HG03457 (cell line): Measurements from ENCODE around the gene CERS6.
A peak's percentile ranks its signal among the peaks of the same experiment; 100 is the strongest.

ENCODE experiments used
- ATAC-seq: cut with Tn5 transposase; IDR thresholded peaks from one replicate; pipeline ENCODE4 v1.9.1; 2021; ENCODE audit warnings: moderate number of reproducible peaks; ENCODE audit not compliant: unreplicated experiment

The CERS6 gene

DNA sequence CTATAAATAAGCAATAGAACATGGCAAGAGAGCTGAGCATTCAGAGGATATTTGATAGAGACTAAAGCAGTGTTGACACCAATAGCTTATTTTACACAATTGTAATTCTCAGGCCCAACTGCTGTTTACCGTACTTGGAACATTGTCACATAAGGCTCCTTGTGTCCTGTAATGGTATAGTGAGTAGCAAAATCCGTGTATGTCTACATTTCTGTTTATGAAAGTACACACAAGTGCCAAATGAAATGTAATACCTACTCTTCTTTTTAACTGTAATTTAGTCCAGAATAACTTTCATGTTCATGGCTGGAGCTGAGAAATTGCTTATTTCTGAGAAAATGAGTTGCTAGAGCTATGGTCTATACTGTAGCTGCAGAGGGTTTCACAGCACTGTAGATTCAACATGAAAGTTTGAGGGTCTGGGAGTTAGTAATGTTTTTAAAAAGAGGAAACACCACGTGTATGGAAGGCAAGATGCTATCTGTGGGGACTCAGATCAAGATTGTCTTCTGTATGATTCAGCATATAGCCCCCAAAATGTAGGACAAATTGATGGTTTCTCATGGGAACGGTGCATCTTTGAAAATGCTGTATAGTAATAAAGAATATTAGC is 236.2 kb downstream of the CERS6 start:
- no peak for ATAC-seq

DNA sequence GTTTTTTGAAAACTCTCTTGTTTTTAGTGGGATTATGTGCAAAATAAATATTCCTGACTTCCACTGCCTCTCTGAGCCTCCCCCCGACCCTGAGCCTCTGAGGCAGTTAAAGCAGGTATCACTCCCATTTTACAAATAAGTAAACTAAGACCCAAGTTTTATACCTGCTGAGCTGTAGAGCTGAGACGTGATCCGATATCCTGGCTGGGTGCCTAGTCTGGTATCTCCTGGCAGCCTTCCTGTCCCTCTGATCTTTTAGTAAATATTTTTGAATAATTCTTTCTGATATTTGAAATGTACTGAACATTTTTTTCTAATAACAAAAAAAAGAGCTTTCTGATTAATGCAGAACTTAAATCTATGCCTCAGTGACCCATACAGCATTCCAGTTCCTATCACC is 238.1 kb downstream of the CERS6 start:
- no peak for ATAC-seq

GRCh38 chr2:168694866-168695265 is 238.8 kb downstream of the CERS6 start:
- ATAC-seq: no peak

GRCh38 chr2:168697668-168698121 is 241.6 kb downstream of the CERS6 start:
- no peak for ATAC-seq

- no peak for ATAC-seq
These were observed 242.9 kb downstream of the CERS6 start for GRCh38 chr2:168698969-168699368.

- no peak for ATAC-seq
These were observed 243.9 kb downstream of the CERS6 start for GRCh38 chr2:168699844-168700417.

DNA sequence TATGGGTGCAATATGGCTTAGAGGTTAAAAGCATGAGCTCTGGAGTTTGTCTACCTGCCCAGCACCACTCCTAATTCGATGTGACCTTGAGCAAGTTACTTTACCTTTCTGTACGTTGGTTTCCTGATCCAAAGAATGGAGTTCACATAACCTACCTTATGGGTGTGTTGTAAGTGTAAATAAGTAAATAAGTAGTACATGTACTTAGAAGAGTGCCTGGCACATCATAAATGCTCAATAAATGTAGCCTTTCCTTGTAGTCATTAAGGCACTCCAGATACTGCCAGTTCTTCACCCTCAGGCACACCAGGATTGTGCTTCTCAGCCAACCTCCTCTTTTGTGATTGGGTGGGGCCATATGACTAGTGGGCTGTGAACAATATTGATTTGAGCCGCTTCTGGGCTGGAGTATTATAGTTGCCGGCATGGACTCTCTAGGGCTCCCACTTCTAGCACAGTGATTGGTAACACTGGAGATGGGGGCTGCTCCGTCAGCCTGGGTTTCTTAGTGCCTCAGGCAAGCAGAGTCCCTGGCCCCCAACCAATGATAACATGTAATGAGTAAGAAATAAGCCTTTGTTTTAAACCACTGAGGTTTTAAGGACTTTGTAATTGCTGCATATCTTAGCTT is 244.7 kb downstream of the CERS6 start:
- ATAC-seq: no peak

DNA sequence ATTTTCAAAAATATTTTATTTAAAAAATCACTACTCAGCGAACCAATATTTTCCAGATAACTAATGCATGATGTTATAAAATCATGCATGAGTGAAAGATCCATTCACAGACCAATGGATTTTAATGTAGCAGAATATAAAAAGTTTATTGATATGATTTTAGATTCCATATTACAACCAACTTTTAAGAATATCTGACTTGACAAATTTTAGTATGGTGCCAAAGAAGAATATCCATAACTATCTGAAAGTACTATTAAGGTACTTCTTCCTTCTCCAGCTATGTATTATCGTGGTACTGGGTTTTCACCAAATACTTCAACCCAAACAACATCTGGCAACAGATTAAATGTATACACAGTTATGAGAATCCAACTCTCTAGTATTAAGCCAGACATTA is 246.5 kb downstream of the CERS6 start:
- no peak for ATAC-seq

GRCh38 chr2:168703926-168704325 is 247.9 kb downstream of the CERS6 start:
- no peak for ATAC-seq

- ATAC-seq: no peak
These were observed 249.7 kb downstream of the CERS6 start for GRCh38 chr2:168705534-168706470.

DNA sequence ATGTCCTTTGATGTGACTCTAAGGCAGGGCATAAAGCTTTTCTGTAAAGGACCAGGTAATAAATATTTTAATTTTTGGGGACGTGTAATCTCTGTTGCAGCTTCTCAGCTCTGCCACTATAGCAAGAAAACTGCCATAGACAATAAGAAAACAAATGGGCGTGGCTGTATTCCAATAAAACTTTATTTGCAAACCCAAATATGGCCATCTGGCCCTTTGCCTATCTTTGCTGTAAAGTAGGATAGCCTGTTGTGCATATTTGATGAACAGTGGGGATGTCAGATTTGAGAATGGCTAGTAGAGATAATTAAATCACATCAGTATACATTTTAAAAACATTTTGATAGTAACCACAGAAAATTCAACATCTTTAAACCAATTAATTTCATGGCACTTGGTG is 250.7 kb downstream of the CERS6 start:
- ATAC-seq: no peak

DNA sequence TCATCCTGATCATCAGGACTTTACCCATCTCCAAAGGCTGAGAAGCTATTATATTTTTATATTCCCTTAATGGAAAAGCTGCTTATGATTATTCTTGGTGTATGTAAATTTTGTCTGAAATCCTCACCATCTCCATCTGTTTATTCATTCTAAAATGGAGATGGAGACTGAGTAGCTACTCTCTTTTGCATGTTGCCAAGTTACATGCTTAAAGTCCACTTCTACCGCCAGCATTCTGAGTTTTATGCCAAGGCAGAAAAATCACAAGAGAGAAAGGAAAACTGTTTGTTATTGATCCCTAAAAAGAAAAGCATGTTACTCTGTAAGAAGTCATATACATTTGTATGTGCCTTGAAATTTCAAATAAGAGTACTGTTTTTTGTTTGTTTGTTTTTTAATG is 252.0 kb downstream of the CERS6 start:
- no peak for ATAC-seq

DNA sequence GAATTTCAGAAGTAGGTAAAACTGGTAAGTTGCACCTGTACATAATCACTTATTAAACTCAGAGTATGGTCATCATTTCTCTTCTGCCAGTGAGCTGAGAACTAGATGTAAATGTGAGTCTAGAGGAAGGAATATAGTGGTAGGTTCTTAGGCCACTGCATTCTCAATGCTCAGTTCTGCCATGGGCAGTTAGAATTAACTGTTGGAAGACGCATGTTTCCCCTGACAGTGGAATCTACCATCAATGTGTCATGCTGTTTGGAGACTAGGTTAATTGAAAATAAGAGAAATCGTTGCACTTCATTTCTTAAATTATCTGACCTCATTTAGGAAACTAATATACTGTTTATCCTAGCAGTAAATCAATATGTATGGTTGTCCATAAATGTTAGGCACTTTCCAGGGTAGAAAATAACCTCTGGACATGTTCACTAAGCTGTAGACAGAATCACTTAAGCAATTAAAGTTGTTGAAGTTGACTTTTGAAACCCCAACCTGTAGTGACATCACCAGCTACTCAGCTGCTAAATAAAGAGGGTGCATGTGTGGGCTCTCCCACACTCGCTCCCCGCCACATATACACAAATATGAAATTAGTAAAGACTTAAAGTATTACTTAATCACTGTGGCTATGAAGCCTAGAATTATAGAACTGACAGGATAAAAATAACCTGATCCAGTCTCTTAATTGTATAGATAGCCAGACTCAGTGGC is 254.8 kb downstream of the CERS6 start:
- ATAC-seq: no peak

GRCh38 chr2:168712053-168712452 is 256.0 kb downstream of the CERS6 start:
- peak; percentile 97 for ATAC-seq

DNA sequence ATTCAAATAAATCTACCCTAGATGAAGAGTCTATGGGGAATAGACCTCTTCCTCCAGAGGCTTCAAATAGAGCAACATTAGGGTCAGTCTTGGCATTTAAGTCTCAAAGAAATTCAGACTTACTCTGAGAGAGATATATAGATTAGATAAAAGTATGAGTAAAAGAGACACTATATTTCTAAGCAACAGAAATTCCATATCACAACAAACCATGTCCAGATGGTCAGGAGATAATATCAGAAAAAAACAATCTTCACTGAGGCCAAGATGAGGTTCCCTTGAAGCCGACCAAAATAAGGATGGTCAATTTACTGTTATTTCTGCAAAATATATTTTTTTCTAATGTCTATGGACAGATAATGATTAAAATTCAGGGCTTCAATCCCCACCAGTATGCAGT is 257.3 kb downstream of the CERS6 start:
- no peak for ATAC-seq

- ATAC-seq: no peak
These were observed 259.8 kb downstream of the CERS6 start for GRCh38 chr2:168715849-168716248.

DNA sequence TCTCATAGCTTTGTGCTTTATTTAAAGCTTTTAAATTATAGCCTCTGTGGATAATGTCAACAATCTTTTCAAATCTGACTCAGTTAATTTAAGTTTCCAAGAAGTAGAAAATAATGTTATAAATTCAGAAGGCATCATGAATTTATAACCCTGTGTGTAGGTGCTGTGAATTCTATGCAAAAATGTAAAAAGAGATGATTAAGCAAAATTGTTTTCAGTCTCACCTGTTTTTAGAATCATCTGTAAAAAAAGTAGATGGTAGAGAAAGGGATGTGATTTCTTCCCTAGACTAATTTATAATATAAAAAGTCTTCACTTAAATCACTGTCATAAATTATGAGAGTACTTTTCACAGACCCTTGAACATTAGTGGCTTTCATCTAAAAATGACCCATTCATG is 260.8 kb downstream of the CERS6 start:
- no peak for ATAC-seq

DNA sequence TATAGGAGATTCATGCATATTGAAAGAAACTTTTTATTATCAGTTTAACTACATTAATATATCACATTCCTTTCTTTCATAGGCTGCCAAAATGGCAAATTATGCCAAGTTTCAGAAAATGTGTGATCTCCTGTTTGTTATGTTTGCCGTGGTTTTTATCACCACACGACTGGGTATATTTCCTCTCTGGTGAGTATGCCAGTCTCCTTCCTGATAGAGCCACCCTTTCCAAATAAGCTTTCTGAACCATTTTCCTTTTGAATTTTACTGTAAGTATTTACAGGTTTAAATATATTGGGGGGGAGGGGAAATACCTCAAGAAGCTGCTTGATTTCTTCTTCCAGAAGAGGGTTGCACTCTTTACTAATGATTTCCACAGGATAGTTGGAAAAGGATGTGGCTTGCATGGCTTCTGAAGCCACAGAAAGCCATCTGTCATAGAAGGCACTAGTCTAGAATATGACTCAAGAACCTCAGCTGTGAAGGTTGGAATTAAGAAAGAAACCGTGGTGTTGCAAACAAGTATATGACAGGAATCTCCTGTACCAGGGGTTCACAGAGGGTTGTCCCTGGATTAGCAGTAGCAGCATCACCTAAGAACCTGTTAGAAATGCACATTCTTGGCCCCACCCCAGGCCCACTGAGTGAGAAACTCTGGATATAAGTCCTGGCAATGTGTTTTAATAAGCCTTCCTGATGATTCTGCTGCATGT is 261.9 kb downstream of the CERS6 start:
- ATAC-seq: no peak

- no peak for ATAC-seq
These were observed 262.6 kb downstream of the CERS6 start for GRCh38 chr2:168718622-168719021.

DNA sequence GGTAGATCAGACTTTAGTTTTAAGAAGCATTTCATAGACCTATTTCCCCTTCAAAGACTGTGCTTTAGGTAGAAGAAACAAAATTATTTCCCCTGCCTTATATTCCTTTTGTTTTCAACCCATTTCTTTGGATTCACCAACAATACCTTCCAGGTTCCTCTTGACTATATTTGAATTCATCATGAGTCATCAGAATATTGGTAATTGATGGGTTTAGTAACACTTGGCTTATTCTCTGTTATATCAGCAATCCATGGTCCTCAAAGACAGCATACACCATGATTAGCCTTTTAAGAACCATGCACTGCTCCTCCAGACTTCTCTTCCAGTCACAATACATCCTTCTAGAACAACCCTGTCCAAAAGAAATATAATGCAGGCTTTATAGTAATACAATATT is 263.4 kb downstream of the CERS6 start:
- no peak for ATAC-seq
